Adrenal gland (tissue), 12 donors: ENCODE measurements around the gene GDPD4. TPM values are rescaled to one million over a fixed set of nuclear protein-coding genes. Genes with fewer than 3 reads are reported as not detected.

Source experiments
- DNase-seq, 7 donors: peaks; one replicate each; pipeline ENCODE4 v3.0.0-alpha.2; 2019 to 2020
- H3K27ac ChIP-seq, 5 donors: fragments of 200-600 bp; sonication (generic) in 4 of 5; 1 replicate in 3 of 5; 2 replicates in 2 of 5; pipeline versions ENCODE4 v1.5.1 to v1.8.0; 2016 to 2020; ENCODE audit warnings: mild to moderate bottlenecking in 1 of 5
- H3K27me3 ChIP-seq: fragments of 200-600 bp; 2 replicates; pipeline ENCODE4 v1.8.0; 2021
- H3K36me3 ChIP-seq, 2 donors: fragments of 200-600 bp; replicated peaks in 1 of 2; 1 replicate in 1 of 2; 2 replicates in 1 of 2; pipeline versions ENCODE4 v1.5.1 to v1.8.0; 2018 to 2022
- H3K4me1 ChIP-seq, 2 donors: fragments of 200-600 bp; replicated peaks in 1 of 2; 1 replicate in 1 of 2; 2 replicates in 1 of 2; pipeline versions ENCODE4 v1.5.1 to v1.8.0; 2018 to 2021
- H3K4me3 ChIP-seq, 4 donors: fragments of 200-600 bp; sonication (generic) in 3 of 4; one replicate each; pipeline ENCODE4 v1.5.1; 2016 to 2018
- H3K9me3 ChIP-seq, 3 donors: fragments of 200-600 bp; sonication (generic) in 1 of 3; replicated peaks in 1 of 3; 1 replicate in 2 of 3; 2 replicates in 1 of 3; pipeline versions ENCODE4 v1.5.1 to v1.8.0; 2016 to 2021
- CTCF ChIP-seq, 6 experiments: fragments of 450-650 bp in 4 of 6; fragments of 200-600 bp in 2 of 6; sonication (generic) in 1 of 6; IDR thresholded peaks; 1 replicate in 5 of 6; 2 replicates in 1 of 6; pipeline versions ENCODE4 v1.5.1 to v1.8.0; 2016 to 2021; ENCODE audit warnings: antibody characterized with exemption in 6 of 6, mild to moderate bottlenecking in 2 of 6, moderate library complexity in 1 of 6
- POLR2A ChIP-seq, 2 donors: fragments of 450-650 bp; IDR thresholded peaks; one replicate each; pipeline ENCODE4 v1.6.1; 2017; ENCODE audit warnings: antibody characterized with exemption in 2 of 2, mild to moderate bottlenecking in 2 of 2, moderate library complexity in 1 of 2
- WGBS, 4 donors: extraction: QIAGEN DNeasy Blood & Tissue Kit in 2 of 4; methylation state at CpG; one replicate each; pipeline versions ENCODE4 v1.1.5 to v1.1.7; 2013 to 2017; 5-methylcytosine and 5-hydroxymethylcytosine counted together
- intact Hi-C, 2 donors: fragments of 100-400 bp; cut with DNase I; formaldehyde crosslinking; loops; one replicate each; pipeline versions ENCODE4 v1.14.1 to v1.15.0; 2022 to 2023
- polyA plus RNA-seq, 3 donors: library from polyadenylated mRNA; stranded (reverse); fragments of 200-250 nt in 2 of 3; fragments of 350-450 nt in 1 of 3; fragmentation: Illumina TruSeq in 1 of 3; extraction: RNeasy Lipid Tissue Mini Kit (QIAGEN cat#74804) in 1 of 3; gene quantifications; one replicate each; pipeline ENCODE4 v1.2.3, GENCODE V29; 2013 to 2014
- total RNA-seq, 9 donors: library from RNA; depleted of rRNA in 4 of 9; stranded (reverse); fragments of >200 nt in 4 of 9; fragments of 120-200 nt in 1 of 9; fragmentation: NEBNext Ultra II Directional in 1 of 9; extraction: Animal tissue kit (Norgen Biotek cat#: 25700) in 1 of 9; gene quantifications; one replicate each; pipeline versions ENCODE4 v1.1.0 to v1.2.4, GENCODE V29; 2013 to 2023
- donor health status: healthy with polysubstance abuse.
- donor health status: Bipolar disorder and iron deficiency.
- donor health status: DM: yes; HTN: yes; CAD: no.
- donor health status: DM: no; HTN: no; CAD: no.
- donor health status: DM: no; HTN: no; CAD: no.
- donor health status: DM: yes; HTN: yes; CAD: no.

Gene GDPD4
- total and polyA plus RNA-seq, 12 donors: 0.88 to 2.3 TPM; not detected in 10

DNA sequence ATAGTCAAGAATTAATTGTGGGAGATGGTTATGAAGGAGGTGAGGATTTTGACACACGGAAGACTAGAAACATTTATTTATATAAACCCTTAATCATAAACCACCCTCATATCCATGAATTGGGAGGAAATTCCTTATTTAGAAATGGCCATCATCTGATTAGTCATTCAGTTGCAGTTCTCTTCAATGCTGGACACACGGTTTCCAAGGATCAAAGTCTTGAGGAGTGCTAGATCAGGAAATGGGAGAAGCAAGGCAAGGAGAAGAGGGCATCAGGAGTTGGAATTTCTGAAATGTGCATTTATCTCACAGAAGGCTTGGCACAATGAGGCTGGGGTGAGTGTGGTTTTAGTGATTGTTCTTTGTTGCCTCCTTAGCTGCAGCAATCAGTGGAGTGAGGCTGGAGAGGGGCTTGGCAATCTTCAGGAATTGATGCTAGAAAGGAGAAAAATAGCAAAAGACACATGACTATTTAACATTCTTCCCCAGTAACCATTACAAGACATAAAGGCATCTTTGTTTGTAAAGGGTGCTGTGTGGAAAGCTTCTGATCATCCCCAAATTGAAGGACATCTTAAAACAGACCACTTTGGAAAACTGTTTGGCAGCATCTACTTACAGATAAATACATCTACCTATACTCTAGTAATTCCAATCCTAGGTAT, 21.6 kb upstream of the GDPD4 start:
- Histone ChIP-seq H3K27me3 (no peaks in the 10 kb centered on the region), H3K4me1 (peaks cover 0 to 10% of the 10 kb centered on the region in 2 donors), H3K36me3 (peaks cover 0 to 3% of the 10 kb centered on the region in 2 donors), H3K4me3 (no peak overlapping the region), H3K27ac (no peak overlapping the region), H3K9me3 (no peaks in the 10 kb centered on the region)
- WGBS, 4 donors: 65 to 83% (median 75%) methylated on average over 2 of the region's 2 CpGs
- DNase-seq: no peak
- TF ChIP-seq POLR2A (IDR thresholded peaks at IDR 0.05): no peak
- no peak for TF ChIP-seq CTCF (IDR thresholded peaks at IDR 0.05)
- intact Hi-C loops: no loop called here

GRCh38 chr11:77322506-77322905, 21.0 kb upstream of the GDPD4 start:
- TF ChIP-seq CTCF (IDR thresholded peaks at IDR 0.05) (no peak), POLR2A (IDR thresholded peaks at IDR 0.05) (no peak)
- peak overlapping the region in 2 of 5 donors; percentile 36 to 43 for H3K27ac ChIP-seq
- peaks cover 0 to 3% of the 10 kb centered on the region in 2 donors for H3K36me3 ChIP-seq
- peak in 5 of 7 donors; percentile 49 to 71 (median 61) for DNase-seq
- H3K4me3 ChIP-seq: no peak overlapping the region
- peaks cover 0 to 10% of the 10 kb centered on the region in 2 donors for H3K4me1 ChIP-seq
- intact Hi-C loops: no loop called here
- no peaks in the 10 kb centered on the region for H3K27me3 ChIP-seq
- WGBS, 4 donors: 21 to 62% (median 30%) methylated on average over 2 of the region's 2 CpGs
- H3K9me3 ChIP-seq: no peaks in the 10 kb centered on the region

DNA sequence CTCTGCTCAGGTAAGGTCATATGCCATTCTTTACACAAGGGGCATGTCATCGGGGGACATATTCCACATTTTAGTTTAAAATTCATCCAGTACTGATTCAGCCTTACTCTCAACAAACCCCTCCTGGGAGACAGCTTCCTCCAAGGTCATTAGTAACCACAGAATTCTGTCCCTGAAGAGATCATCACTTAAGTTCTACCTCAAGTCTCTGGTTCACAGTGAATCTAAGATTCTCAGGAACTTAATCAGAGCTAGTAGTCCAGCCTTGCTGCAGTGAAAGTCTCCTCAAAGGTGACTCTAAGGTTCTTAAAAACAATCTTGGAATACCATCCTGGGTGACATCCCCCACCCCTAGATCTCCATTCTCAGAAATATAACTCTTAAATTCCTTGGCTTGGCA, 18.9 kb upstream of the GDPD4 start:
- H3K36me3 ChIP-seq: no peaks in the 10 kb centered on the region
- no peaks in the 10 kb centered on the region for H3K9me3 ChIP-seq
- no peak for DNase-seq
- H3K4me1 ChIP-seq: peaks cover 0 to 10% of the 10 kb centered on the region in 2 donors
- H3K27me3 ChIP-seq: no peaks in the 10 kb centered on the region
- no peak overlapping the region for H3K27ac ChIP-seq
- WGBS, 4 donors: 86 to 100% (median 92%) methylated on average over 1 of the region's 1 CpG
- no peak overlapping the region for H3K4me3 ChIP-seq
- TF ChIP-seq POLR2A (IDR thresholded peaks at IDR 0.05) (no peak), CTCF (IDR thresholded peaks at IDR 0.05) (no peak)
- intact Hi-C loops: no loop called here

DNA sequence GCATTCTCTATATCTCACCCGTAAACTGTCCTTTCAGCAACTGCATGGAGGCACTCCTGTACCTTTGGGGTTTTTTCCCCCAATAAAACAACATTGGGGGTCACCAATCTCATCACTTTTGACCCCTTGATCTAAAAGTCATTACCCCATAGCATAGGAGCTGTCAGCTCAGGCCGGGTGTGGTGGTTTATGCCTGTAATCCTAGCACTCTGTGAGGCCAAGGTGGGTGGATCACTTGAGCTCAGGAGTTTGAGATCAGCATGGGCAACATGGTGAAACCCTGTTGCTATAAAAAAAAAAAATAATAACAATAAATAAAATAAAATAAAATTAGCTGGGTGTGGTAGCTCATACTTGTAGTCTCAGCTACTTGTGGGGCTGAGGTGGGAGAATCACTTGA, 17.1 kb upstream of the GDPD4 start:
- intact Hi-C loops: no loop called here

More for the DNA sequence above, 17.1 kb upstream of the GDPD4 start:
- Histone ChIP-seq H3K9me3 (no peaks in the 10 kb centered on the region), H3K27me3 (no peaks in the 10 kb centered on the region), H3K27ac (no peak overlapping the region), H3K36me3 (no peaks in the 10 kb centered on the region), H3K4me1 (peaks cover 0 to 10% of the 10 kb centered on the region in 2 donors), H3K4me3 (no peak overlapping the region)
- TF ChIP-seq POLR2A (IDR thresholded peaks at IDR 0.05): no peak
- no peak for TF ChIP-seq CTCF (IDR thresholded peaks at IDR 0.05)
- 83 to 92% (median 90%) methylated on average over 2 of the region's 2 CpGs for WGBS, 4 donors
- DNase-seq: no peak
